Measurements from ENCODE around the gene FLVCR2.
"Not testable (repeated sequence)": the region's sequence is repeated elsewhere in the genome, so short reads cannot be mapped to it uniquely, and the experiment has no call there.

The FLVCR2 gene

DNA sequence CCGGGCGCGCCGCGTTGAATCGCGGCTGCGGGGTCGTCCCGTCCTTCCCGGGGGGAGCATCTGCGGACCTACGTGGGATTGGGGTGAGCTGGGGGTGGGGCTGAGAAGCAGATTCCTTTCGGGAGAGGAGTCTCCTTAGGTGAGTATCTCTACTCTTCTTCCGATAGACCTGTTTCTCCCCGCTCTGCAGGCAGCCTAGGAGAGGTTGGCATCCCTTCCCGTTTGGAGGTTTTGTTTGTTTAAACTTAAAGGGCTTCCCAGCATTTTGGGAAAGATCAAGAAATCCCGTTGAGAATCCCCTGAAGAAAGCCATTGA, 83.0 kb downstream of the FLVCR2 start:
- no peak for DNase-seq (ENCODE audit: low read depth in 2 of 2)

DNA sequence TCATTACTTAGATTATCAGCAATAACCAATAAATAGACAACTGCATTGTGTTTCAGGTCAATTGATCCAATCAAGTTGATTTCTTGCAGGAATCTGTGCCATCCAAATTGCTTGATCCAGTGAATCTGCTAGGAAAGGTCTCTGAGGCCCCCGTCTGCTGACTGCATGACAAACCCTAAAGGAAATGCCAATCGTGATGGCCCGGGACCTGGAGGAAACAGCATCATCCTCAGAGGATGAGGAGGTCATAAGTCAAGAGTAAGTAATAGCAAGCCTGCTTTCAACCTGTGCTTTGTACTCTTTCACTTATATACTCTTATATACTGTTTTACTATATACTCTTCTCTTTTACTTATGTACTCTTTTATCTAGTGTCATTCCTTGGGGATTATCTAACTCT, 84.5 kb downstream of the FLVCR2 start:
- no peak for DNase-seq (ENCODE audit: low read depth in 2 of 2)

DNA sequence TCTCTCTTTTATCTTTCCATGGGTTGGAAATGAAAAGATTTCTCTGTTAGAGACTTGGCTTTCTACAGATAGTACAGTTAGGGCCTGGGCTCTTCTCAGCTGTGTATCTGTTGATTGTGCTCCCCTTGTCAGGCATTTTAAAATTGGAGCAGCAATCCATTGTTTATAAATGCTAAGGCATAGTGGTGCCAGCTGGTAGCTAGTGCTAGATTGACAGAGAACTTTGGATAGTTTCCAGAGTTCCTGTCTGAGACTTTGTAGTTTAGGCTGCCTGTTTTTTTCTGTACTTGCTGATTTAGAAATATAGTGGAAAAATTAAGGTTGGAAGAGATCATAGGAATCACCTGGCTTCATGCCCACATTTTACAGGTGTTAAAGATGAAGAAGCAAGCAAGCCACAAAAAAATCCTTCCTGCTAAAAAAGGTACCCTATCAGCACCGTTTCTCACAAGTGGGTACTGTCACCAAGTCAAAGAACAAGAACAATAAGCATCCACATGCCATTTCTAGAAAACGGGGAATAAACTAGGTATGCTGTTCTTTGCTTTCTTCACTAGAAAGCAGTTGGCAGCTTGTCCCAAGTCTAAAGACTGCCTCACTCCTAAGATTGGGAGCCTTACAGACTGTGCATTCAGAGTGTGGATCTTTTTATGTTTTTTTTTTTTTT, 88.8 kb downstream of the FLVCR2 start:
- no peak for DNase-seq (ENCODE audit: low read depth in 2 of 2)

DNA sequence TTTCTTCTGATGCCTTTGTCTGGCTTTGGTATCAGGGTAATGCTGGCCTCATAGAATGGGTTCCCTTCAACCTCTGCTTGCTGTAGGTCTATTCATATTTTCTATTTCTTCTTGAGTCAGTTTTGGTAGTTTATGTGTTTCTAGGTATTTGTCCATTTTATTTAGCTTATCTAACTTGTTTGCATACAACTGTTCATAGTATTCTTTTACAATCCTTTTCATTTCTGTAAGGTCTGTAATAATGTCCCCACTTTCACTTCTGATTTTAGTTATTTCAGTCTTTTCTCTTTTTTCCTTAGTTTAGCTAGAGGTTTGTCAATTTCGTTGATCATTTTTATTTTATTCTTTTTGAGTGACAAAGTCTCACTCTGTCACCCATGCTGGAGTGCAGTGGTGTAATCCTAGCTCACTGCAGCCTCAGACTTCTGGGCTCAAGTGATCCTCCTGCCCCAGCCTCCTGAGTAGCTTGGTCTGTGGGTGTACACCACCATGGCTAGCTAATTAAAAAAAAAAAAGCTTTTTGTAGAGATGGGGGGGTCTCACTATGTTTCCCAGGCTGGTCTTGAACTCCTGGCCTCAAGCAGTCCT, 94.3 kb downstream of the FLVCR2 start:
- DNase-seq (ENCODE audit: low read depth in 2 of 2): no peak

DNA sequence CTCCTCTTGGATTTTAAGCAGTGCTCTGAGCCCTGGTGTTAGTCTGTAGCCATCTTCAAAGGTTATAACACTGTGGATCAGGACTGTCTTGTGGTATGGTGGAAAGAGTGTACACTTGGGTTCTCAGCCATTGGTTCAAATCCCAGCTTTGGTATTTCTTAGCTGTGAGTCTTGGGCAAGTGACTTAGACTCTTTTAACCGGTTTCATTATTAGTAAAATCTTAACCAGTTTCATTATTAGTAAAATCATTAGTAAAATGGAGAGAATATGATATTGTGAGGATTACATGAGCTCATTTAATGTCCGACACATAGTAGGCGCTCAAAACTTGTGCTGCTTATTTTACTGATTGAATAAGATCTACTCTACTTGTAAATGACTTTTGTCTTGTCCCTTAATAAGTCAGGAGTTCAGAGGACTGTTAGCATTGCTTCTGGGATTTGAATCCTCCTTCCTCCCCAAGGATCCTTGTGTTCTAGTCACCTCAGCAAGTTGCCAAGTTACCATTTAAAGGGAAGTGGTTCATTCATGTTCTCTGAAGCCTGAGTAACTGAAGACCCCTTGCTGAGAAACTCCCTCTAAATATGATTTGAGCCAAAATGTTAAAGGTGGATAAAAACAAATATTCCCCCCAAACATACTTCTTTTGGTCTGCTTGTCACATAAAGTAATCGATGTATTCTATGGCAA, 95.1 kb downstream of the FLVCR2 start:
- DNase-seq (ENCODE audit: low read depth in 2 of 2): no peak

DNA sequence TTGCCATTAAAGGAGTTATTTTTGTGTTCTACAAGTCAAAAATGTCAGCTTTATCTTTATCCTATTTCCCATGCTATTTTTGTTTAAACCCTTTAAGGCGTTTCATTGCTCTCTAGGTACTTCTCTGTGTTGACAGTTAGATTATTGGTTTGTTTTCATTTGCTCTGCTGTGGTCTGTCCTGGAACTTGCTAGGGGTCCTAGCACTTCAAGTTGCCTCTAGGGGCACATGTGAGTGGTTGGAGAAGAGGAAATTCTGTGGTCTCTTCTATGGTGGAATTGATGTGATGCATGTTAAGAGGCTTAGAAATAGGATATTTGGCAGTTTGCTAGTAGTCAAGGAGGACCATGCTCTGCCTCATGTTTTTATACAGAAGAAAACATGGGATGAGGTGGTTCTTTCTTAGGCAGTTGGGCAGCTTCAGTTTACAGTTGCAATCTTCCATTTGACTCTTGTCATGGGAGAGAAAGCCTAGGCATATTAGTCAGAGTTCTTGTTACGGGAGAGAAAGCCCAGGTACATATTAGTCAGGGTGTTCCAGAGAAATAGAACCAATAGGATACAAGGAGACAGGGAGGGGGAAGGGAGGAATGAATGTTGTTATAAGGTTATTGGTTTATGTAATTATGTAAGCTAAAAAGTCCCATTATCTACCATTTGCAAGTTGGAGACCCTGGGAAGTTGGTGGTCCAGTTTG, 97.0 kb downstream of the FLVCR2 start:
- DNase-seq (ENCODE audit: low read depth in 2 of 2): no peak

DNA sequence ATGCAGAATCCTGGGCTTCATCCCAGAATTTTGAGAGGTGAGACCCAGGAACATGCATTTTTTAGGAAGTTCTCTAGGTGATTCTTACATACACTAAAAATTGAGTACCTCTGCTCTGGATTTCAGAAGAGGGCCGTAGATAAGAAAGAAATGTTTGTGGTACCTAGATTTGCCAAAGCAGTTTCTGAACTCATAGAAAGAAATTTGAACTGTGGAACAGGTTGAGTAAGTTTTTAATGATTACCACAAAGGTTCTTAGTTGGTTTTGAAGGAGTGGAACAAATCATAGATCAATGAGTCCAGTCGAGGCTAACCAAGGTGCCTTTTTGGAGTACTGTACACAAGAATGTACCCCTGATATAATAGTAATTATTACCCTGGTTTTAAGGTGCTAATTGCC, 107.5 kb downstream of the FLVCR2 start:
- DNase-seq (ENCODE audit: low read depth in 2 of 2): no peak

DNA sequence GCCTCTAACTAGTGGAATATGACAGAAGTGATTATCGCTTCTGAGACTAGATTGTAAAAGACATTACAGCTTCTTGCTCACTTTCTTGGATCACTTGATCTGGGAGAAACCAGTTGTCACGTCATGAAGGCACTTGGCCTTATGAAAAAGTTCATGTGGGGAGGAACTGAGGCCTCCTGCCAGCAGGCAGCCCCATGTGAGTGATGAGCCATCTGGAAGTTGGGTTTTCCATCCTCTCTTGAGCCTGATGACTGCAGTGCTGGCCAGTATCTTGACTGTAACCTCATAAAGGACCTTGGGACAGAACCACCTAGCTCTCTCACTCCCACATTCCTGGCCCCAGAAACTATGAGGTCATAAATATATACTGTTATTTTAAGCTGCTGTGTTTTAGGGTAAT, 110.6 kb downstream of the FLVCR2 start:
- DNase-seq (ENCODE audit: low read depth in 2 of 2): no peak

DNA sequence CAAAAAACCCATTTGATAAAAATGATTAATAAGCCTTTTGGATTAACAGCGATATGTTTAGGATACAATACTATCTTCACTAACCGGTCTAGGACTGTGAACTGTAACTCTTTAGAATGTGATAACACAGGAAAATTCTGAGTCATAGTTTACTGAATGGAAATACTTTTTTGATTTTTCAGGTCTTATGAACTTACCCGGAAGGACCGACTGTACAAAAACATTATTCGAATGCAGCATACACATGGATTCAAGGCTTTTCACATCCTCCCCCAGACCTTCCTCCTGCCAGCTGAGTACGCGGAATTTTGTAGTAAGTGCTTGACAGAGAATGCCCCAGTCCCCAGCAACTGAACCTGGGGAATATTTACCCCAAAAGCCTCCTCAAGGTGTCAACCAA, 111.6 kb downstream of the FLVCR2 start:
- no peak for DNase-seq (ENCODE audit: low read depth in 2 of 2)

DNA sequence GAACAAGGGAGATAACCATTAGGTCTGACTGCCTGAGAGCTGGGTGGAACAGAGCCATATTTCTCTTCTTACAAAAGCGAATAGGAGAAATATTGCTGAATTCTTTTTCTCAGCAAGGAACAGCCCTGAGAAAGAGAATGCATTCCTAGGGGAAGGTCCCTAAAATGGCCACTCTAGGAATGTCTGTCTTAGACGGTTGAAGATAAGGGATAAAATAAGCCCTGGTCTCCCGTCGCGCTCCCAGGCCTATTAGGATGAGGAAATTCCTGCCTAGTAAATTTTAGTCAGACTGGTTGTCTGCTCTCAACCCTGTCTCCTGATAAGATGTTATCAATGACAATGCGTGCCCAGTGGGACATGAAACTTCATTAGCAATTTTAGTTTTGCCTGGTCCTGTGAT, 116.6 kb downstream of the FLVCR2 start:
- DNase-seq (ENCODE audit: low read depth in 2 of 2): not testable (repeated sequence)

DNA sequence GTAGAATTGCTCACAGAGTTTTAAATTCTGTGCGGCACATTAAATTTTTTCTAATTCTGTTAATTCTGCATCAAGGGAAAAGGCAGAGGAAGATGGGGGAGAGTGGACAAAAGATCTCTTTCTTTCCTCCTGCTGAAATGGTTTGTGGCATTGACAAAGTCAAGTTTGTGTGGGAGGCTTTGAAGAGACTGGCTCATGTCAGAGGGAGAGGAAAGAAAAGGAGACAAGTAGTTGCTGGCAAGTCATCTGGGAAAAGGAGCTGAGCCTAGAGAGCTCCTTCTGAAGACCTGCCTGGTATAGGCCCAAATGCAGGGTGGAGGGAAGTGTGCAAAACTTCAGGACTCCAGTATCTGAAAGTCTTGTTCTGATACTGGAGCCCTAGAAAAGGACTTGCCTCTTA, 119.0 kb downstream of the FLVCR2 start:
- DNase-seq (ENCODE audit: low read depth in 2 of 2): no peak

Data from stimulated activated CD8-positive, alpha-beta memory T cell treated with anti-CD3 and anti-CD28 coated beads, Interleukin-7, amount 100 ng/mL, for 1 hour (primary cell).